Hepatic stellate cell (primary cell): Measurements from ENCODE around the gene SH3BP5L.
"Not testable (repeated sequence)": the region's sequence is repeated elsewhere in the genome, so short reads cannot be mapped to it uniquely, and the experiment has no call there.

Experiments
- DNase-seq: peaks from one replicate; pipeline ENCODE4 v3.0.0; 2011; ENCODE audit warnings: low spot score

SH3BP5L gene

DNA sequence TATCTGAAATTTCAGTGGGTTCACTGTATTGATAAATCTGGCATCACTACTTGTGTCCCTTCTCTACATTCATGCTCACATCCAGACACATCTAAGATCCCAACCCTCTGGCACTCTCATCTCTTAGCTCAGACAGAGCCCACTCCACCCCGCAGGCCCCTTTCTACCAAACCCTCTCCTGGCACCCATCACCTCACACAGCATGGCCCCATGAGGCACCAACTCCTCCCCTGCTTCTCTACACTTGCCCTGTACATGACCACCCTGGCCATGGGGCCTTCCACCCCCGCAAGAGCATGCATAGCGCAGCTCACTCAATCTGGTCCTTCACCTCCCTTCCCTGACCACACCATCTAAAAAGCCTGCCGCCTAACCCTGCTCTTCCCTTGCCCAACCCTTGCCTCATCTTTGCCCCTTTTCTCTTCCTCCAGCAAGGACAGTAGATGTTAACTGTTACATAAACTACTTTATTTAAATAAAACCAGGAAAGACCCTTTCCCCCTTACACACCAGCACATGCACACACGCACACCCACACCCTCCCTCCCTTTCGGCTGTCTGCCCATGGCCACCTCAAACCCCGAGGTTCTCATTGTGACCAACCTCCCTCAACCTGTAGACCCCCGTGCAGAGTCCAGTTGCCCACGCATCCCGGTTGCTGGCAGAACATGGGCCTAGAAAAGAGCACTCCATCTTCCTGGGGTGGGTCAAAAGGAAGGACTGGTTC lies 15.6 kb downstream of the SH3BP5L start:
- DNase-seq = no peak

DNA sequence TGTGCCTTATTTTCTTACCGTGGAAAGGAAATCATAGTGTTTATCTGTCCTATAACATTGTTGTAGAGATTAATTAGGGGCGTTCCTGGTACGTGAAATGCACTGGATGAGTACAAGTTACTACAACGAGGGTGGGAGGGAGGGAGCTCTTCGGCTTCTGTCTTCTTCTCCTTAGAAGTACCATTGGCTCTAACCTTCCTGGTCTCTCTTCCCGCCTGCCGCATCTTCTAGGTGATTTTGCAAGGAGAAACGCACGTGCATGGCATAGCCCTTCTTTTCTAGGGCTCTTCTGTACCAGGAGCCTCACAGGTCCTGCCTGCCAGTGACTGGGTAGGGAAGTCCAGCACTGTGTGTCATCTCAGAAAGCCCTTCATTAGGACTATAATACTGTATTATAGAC lies 16.8 kb downstream of the SH3BP5L start:
- DNase-seq = no peak

DNA sequence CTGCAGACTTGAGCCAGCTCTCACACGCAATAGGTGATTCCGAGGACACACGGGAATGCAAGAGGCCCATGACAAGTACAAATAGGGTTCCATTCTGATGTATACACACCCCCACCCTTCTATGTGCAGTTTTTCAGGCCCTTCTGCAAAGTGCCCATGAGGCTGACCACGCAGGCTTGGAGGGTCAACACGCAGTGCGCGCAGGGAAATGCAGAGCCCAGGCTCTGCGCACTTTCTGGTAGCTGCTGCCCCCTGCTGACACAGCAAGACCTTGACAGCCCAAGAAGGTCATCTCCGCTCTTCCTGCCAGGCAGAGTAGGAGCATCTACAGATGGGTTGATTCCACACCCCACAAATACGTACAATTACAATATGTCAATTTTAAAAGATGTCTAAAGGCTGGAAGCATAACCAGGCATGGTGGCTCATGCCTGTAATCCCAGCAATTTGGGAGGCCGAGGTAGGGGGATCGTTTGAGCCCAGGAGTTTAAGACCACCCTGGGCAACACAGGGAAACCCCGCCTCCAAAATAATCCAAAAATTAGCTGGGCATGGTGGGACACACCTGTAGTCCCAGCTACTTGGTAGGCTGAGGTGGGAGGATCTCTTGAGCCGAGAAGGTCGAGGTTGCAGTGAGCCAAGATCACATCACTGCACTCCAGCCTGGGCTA lies 18.5 kb downstream of the SH3BP5L start:
- DNase-seq = peak; percentile 56

DNA sequence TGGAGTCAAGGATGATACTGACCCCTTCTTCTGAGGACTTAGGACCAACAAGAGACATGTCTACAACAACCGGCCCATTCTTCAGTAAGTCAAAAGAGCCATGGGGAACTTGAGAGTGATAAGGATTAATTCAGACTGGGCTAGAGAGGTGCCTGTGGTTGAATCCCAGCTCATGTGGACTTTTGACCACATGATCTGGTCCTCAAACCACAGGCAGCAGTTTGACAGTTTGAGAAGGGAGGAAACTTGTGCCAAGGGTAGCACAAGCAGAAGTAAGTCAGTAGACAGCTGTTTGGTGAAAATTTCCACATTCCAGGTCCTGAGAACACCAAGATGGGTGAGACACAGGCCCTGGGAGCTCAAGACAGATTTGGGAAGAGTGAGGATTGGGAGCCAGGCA lies 19.8 kb downstream of the SH3BP5L start:
- no peak for DNase-seq

DNA sequence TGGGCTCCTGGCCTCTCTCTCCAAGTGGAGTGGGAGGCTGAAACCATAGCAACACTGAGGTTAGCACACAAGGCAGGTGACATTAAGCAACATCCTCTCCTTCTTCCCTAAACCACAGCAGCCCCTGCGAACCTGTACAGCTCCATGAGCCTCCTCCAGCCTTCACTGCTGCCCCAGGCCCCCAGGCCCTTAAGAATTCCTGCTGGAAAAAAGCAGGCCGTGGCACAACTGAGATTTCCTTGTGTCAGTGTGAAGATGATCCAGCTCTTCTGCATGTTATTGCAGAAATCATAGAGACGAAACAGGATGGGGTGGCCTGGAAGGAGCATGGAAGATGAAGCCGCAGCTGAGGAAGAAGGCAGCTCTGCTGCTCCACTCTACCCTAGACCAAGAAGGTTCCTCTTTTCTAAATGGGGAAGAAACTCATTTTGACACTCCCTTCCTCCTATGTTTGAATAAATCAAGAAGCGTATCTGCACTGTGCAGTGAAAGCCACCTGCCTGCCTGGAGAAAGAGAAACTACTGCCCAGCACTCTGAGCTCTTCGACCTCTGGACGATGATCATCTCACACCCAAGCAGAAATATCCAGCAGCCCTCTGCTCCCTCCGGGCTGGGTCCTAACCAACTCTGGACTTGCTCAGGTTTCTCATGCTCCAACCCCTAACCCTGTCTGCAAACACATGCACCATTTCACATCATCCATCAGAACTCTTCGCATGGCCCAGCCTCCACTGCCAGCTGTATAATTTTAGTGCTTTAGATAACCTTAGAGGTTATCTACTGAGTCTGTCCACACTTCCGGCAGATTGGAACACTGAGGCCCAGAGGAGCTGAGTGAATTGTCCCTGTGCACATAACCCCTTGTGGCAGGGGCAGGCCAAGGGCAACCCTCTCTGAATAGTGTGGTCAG lies 20.7 kb downstream of the SH3BP5L start:
- DNase-seq = no peak

DNA sequence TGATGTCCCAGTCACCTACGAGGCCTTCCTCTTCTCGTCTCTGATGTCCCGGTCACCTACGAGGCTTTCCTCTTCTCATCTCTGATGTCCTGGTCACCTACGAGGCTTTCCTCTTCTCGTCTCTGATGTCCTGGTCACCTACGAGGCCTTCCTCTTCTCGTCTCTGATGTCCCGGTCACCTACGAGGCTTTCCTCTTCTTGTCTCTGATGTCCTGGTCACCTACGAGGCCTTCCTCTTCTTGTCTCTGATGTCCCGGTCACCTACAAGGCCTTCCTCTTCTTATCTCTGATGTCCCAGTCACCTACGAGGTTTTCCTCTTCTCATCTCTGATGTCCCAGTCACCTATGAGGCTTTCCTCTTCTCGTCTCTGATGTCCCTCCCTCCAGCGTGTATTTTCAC lies 22.2 kb downstream of the SH3BP5L start:
- not testable (repeated sequence) for DNase-seq

DNA sequence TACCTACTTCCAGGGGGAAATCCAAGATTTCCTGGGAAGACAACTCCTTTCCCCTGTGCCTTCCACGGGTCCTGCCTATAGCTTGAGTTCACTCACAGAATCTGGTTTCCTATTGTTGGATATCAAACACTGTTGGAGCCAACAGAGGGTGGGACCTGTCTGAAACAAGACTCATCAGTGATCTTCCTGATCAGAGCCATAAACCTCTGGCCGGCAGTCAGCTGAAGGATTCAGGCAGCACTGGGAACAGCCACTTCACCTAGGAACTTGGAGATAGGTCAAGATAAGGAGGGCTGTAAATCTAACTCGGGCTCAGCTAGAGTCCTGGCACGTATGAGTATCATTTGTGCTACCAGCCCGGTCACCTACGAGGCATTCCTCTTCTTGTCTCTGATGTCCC lies 23.3 kb downstream of the SH3BP5L start:
- DNase-seq = no peak

DNA sequence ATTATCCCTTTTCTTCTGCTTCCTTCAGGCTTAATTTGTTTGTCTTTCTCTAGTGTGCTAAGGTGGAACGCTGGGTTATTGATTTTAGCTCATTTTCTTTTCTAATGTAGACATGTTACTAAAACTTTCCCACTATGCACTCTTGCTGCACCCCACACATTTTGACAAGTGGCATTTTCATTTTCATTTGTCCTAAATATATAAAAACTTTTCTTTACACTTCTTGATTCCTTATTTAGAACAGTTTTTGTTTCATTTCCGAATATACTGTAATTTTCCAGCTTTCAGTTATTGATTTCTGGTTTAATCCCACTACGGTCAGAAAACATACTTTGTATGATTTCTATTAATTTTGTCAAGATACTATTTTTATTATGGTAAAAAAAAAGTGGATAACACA lies 25.3 kb downstream of the SH3BP5L start:
- no peak for DNase-seq

DNA sequence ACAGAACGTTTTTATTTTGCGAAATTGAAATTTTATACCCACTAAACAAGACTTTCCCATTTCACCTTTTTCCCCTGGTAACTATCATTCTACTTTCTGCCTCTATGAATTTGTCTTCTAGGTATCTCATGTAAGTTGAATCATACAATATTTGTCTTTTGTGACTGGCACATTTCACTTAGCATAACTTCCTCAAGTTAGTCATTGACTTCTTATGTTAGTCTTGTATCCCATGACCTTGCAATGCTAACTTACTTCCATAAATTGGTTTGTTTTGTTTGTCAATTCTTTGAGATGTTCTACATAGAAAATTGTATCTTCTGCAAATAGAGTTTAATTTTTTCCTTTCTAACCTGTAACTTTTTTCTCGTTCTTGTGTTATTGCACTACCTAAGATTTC lies 26.9 kb downstream of the SH3BP5L start:
- DNase-seq = no peak

DNA sequence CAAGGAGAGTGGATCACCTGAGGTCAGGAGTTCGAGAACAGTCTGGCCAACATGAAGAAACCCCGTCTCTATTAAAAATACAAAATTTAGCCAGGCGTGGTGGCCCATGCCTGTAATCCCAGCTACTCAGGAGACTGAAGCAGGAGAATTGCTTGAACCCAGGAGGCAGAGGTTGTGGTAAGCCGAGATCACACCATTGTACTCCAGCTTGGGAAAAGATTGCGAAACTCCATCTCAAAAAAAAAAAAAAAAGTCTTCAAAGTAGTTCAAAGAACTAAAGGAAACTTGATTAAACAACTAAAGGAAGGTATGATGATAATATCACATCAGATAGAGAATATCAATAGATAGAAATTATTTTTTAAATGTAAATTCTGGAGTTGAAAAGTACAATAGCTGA lies 31.1 kb downstream of the SH3BP5L start:
- DNase-seq = not testable (repeated sequence)

DNA sequence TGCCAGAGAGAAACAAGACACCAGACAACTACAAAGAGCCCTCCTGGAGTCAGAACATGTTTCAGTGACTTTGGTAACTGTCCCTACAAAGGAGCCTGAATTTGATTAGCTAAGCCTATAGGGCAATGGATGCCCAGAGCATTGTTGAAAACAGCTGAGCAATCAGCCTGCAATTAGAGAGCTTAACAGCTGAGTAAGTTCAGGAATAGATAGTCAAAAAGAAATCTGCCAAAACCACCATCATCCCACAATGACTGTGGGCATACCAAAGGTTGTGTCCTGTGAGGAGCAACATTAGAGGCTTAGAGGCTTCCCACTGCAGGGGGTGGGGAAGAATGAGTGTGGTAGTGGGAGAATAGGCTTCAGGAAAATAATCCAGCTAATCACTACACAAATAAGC lies 32.1 kb downstream of the SH3BP5L start:
- no peak for DNase-seq

DNA sequence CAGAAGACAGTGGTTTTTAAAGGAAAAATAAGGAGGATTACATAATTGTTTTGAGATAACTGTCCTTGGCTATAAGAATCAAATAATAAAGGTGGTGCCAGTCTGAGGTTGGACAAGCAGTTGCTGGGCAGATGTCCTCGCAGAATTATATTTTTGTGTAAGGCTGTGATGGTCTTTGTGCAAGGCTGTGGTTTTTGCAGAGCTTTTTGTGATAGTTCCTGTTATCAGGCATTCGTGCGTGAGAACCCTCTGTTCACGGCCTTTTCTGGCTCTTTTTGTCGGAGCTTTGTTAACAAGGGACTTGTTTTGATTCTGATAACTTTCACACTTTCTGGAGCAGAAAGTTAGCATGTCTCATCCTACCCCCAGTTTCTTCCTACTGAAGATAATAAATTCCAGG lies 33.4 kb downstream of the SH3BP5L start:
- no peak for DNase-seq

DNA sequence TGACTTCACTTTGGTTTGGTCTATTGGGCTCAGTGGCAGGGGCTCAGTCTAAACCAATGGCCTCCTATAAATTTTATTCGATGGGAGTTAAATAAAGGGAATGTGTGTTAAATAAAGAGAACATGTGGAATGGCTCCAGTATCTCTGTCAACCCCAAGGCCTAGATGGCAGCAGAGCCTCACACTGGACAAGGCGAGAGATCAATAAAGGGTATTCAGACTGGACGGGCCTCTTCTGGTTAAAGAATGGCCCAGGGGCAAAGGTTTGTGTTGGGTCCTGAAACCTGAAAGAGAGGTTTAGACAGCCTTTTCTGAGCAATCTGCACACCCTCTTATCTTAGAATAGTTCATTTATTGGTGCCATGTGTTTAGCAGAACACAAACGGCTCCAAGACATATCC lies 34.7 kb downstream of the SH3BP5L start:
- no peak for DNase-seq

DNA sequence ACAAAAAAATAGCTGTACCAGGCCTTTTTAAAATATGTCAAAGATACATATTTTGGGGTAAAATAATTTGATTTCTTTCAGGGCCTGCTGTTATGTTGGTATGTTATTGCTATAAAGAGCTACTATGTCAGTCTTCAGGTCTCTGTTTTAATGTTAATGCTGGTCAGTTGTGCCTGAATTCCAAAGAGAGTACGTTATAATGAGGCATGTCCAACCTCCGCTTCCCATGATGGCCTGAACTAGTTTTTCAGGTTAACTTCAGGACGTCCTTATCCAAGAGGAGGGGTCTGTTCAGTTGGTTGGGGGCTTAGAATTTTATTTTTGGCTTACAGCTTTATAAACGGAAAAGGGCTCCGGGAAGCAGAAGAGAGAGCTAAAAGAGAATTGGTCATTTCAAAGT lies 35.3 kb downstream of the SH3BP5L start:
- no peak for DNase-seq

DNA sequence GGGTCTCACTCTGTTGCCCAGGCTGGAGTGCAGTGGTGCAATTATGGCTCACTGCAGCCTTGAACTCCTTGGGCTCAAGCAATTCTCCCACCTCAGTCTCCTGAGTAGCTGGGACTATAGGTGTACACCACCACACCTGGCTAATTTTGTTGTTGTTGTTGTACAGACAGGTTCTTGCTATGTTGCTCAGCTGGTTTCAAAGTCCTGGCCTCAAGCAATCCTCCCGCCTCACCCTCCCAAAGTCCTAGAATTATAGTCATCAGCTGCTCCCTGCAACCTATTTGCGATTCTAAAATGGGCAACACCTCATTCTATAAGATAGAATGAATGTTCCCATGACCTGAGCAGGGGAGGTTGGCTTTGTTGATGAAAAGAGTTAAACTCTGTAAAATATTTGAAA lies 36.4 kb downstream of the SH3BP5L start:
- DNase-seq = not testable (repeated sequence)

DNA sequence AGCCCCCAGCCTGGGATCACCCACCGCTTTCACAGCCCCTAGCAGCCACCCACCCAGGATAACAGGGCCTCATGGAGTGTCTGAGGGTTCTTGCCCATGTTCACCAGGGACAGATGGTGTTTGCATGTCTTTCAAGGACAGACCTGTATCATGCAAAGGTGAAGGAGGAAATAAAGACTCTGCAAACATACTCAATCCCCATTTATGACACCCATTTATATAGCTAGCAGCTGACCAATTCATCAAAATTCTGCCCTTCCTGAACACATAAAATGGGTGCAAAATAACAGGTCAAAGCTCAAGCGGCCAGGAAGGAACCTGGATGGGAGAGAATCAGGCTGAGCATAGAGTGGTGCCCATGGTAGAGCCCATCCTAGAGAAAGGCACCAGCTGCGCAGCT lies 37.4 kb downstream of the SH3BP5L start:
- no peak for DNase-seq

DNA sequence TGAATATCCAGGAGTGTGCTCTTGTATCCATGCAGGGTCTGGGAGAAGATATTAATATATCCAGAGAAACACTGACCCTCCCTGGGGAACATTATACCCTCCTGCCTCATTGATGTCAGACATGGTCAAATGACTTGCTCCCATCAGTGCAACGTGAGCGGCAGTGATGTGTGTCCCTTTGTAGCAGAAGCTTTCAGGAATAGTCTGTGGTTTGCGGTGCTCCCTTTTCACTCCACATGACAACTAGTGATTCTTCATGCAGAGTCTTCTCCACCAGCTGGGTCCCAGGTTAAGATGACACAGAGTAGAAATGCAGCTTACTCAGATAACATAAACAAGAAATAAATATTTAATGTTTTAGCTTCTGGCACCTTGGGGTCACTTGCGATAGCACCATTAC lies 38.3 kb downstream of the SH3BP5L start:
- DNase-seq = no peak

DNA sequence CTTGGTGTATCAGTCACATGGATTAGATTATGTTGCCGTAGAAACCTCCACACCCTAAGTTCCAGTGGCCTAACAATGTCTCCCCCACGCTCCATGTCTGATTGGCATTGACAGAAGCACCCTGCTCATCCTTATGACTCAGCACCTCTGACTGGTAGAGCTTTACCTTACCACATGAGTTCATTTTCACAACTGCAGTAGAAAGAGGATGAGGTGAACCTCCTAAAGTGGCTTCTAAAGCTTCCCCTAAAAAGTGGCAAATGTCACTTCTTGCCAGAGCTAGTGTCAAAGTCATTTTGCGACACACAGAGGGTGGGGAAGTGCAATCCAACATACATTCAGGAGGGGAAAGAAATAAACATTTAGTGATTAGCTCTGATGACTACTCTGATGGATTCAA lies 39.6 kb downstream of the SH3BP5L start:
- no peak for DNase-seq

DNA sequence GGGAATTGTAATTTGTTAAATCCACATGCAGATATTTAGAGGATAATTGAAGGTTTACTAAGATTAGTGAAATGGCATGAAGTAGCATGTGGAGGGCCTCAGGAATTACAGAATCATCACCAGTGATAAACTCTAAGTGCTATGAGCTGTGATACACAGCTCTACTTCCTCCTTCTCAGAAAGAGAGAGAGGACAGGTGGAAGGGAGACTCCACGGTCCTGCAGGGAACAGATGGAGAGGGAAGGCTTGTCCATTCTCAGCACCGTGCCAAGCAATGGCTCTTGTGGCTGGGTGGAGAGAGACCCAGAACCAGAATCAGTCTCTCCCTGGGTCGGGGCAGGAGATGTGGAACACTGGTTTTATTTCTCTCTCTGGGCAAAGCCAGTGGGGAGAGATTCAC lies 42.3 kb downstream of the SH3BP5L start:
- no peak for DNase-seq

DNA sequence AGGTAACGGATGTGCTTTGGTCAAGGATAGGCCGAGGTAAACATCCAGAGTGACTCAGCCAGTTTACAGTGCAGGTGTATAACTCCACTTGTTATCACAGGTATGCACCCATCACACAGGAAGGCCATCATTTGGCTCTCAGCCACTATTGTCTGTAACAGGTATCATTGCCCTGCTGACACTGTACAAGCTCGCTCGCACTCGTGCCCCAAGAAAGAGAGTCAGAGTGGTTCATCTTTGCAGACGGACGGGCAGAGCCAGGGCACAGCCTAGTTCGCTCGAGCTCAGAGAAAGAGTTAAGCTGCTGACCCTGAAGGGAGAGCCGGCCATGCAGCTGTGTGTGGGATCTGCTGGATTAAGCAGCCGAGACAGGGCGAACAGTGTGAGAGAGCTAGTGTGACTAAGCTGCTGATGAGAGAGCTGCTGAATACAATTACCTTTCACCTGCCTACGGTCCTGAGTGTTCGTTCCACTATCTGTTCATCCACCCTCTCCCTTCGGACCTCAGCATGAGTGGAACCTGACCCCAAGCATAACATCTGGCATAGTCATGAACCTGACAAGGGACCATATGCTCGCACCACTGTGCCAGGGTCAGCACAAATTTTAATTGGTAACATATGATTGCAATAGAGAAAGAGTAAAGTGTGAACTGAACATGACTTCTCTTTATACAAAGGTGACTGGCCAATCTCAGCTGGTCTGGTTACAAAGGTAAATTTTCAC lies 43.1 kb downstream of the SH3BP5L start:
- no peak for DNase-seq

DNA sequence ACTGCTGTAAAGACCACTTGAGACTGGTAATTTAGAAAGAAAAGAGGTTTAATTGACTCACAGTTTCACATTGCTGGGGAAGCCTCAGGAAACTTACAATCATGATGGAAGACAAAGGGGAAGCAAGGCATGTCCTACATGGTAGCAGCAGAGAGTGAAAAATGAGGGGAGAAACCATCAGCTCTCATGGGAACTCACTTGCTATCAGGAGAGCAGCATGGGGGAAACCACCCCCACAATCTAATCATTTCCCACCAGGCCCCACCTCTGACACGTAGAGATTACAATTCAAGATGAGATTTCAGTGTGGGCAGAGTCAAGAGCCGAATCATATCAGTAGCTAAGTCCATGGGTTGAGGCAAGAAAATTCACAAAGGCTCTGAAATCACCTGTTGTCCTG lies 46.4 kb downstream of the SH3BP5L start:
- no peak for DNase-seq

DNA sequence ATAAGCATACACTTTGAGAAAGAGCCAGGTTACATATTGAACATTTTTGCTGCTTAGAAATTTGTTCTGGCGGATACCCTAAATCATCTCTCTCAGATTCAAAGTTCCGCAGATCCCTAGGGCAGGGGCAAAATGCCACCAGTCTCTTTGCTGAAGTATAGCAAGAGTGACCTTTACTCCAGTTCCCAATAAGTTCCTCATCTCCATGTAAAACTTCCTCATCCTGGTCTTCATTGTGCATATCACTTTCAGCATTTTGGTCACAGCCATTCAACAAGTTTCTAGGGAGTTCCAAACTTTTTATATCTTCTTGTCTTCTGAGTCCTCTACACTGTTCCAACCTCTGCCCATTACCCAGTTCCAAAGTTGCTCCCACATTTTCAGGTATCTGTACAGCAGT lies 46.8 kb downstream of the SH3BP5L start:
- DNase-seq = no peak
